Cortex of kidney (tissue), 1 donor: ENCODE data around the gene SRRM4.
"Not testable (repeated sequence)": the region's sequence is repeated elsewhere in the genome, so short reads cannot be mapped to it uniquely, and the experiment has no call there.

ENCODE experiments used
- DNase-seq: peaks from one replicate; lab custom pipeline; 2025; lab: John Stamatoyannopoulos, UW

The SRRM4 gene

GRCh38 chr12:119008691-119009221 lies 27.4 kb downstream of the SRRM4 start:
- DNase-seq = no peak

- no peak for DNase-seq
These were observed 29.9 kb downstream of the SRRM4 start for GRCh38 chr12:119011231-119011630.

GRCh38 chr12:119012179-119012578 lies 30.8 kb downstream of the SRRM4 start:
- DNase-seq = no peak

- DNase-seq = no peak
These were observed 31.7 kb downstream of the SRRM4 start for GRCh38 chr12:119013023-119013422.

- no peak for DNase-seq
These were observed 33.0 kb downstream of the SRRM4 start for GRCh38 chr12:119014368-119014767.

- DNase-seq = no peak
These were observed 35.4 kb downstream of the SRRM4 start for GRCh38 chr12:119016715-119017114.

- no peak for DNase-seq
These were observed 37.8 kb downstream of the SRRM4 start for GRCh38 chr12:119019166-119019565.

GRCh38 chr12:119020406-119021360 lies 39.3 kb downstream of the SRRM4 start:
- DNase-seq = no peak

GRCh38 chr12:119024356-119024755 lies 43.0 kb downstream of the SRRM4 start:
- no peak for DNase-seq

GRCh38 chr12:119025786-119026185 lies 44.4 kb downstream of the SRRM4 start:
- no peak for DNase-seq

GRCh38 chr12:119033332-119033731 lies 52.0 kb downstream of the SRRM4 start:
- not testable (repeated sequence) for DNase-seq

GRCh38 chr12:119036878-119037825 lies 55.8 kb downstream of the SRRM4 start:
- DNase-seq = no peak

- DNase-seq = no peak
These were observed 62.8 kb downstream of the SRRM4 start for GRCh38 chr12:119044094-119044493.

GRCh38 chr12:119047641-119048040 lies 66.3 kb downstream of the SRRM4 start:
- no peak for DNase-seq

GRCh38 chr12:119050663-119051062 lies 69.3 kb downstream of the SRRM4 start:
- no peak for DNase-seq

- no peak for DNase-seq
These were observed 70.1 kb downstream of the SRRM4 start for GRCh38 chr12:119051474-119051873.

- no peak for DNase-seq
These were observed 70.7 kb downstream of the SRRM4 start for GRCh38 chr12:119052001-119052400.

GRCh38 chr12:119055977-119056376 lies 74.6 kb downstream of the SRRM4 start:
- DNase-seq = no peak

GRCh38 chr12:119060847-119061796 lies 79.8 kb downstream of the SRRM4 start:
- DNase-seq = no peak

GRCh38 chr12:119068129-119068856 lies 87.0 kb downstream of the SRRM4 start:
- DNase-seq = no peak
